OCI-M2 (cell line): ENCODE measurements around the gene USO1.
"Not testable (repeated sequence)": the region's sequence is repeated elsewhere in the genome, so short reads cannot be mapped to it uniquely, and the experiment has no call there.

ENCODE experiments used
- DNase-seq: peaks from one replicate; lab custom pipeline; 2025; ENCODE audit not compliant: unreplicated experiment; lab: John Stamatoyannopoulos, UW

Gene USO1

DNA sequence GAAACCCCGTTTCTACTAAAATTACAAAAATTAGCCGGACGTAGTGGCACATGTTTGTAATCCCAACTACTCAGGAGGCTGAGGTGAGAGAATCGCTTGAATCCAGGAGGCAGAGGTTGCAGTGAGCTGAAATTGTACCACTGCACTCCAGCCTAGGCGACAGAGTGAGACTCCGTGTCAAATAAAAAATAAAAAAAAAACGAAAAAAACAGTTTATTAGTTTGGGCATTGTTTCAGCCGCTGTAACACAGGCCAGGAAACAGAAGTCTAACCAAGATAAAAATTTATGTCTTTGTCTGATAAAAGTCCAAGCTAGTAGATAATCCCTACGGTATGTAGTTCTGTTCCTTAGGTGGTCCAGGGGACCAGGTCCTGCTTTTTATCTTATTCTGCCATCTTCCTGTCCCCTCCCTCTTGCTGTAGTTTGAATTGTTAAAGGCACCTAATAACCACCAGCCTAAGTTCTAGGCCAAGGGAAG, 21.4 kb downstream of the USO1 start:
- DNase-seq, result no peak

DNA sequence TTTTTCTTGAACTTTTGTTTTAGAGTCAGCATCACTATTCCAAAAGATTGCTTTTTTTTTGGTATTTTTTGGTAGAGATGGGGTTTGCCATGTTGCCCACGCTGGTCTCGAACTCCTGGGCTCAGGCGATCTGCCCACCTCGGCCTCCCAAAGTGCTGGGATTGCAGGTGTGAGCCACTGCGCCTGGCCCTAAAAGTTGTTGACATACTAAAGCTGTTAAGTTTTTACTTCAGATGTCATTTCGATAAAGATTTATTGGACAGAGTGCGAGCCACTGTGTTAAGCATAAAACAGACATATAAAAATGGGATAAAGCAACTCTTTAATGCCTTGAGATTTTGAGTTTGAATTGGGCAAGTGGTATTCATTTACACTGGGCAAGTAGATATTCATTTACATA, 28.3 kb downstream of the USO1 start:
- DNase-seq, result no peak

DNA sequence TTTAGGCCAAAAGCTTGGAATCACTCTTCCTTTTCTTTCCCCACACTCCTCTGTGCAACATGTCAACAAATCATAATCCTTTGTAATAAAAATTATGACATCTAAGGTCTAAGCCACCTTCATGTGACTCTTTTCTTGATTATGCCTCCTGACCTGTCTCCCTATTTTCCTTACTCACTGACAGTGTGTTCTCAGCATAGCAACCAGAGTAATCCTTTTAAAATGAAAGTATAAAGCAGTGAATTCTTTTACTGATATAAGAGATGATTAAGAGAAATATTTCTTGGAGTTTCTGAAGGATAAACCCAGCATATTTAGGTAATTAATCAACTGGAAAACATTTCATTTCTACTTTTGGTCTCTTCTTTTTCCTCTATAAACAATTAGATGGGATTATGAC, 44.7 kb downstream of the USO1 start:
- no peak for DNase-seq

DNA sequence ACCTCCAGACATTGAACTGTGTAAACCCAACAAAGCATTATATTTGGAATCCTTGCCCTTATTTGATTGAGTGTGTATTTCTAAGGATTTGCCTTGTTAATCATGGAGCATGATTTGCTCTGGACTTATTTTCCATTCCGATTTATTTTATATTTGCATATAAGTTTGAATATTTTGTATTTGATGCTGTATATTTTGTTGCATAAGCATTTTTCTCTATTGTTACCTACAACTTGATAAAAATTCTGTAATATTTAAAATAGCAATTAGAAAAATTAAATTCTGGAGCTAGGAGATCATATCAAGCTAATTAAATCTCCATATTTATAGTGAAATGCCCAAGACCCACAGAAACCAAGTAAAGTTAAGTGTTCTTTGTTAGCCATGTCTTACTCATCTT, 47.2 kb downstream of the USO1 start:
- no peak for DNase-seq

DNA sequence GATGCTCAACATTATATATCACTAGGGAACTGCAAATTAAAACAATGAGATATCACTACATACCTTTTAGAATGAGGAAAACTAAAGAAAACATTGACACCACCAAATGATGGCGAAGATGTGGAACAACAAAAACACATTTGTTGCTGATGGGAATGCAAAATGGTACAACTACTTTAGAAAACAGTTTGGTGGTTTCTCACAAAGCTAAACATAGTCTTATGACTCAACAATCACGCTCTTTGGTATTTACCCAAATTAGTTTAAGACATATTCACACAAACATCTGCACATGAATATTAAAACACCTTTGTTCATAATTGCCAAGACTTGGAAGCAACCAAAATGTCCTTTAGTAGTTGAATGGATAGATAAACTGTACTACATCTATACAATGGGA, 53.2 kb downstream of the USO1 start:
- no peak for DNase-seq

DNA sequence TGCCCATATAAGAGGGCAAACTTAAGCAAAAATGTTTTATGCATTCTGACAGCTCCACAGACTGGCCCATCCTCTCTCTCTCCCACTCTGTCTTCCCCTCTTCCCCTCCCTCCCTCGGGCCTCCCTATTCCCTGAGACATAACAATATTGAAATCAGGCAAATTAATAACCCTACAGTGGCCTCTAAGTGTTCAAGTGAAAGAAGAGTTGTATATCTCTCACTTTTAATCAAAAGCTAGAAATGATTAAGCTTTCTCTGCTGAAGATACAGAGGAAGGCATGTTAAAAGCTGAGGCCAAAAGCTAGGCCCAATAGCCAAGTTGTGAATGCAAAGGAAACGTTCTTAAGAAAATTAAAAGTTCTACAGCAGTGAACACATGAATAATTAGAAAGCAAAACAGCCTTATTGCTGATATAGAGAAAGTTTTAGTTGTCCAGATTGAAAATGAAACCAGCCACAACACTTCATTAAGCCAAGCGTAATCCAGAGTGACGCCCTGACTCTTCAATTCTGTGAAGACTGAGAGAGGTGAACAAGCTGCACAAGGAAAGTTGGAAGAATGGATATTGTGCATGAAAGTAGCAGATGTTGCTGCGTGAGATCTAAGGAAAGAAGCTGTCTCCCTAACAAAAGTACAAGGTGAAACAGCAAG, 54.9 kb downstream of the USO1 start:
- DNase-seq, result no peak

DNA sequence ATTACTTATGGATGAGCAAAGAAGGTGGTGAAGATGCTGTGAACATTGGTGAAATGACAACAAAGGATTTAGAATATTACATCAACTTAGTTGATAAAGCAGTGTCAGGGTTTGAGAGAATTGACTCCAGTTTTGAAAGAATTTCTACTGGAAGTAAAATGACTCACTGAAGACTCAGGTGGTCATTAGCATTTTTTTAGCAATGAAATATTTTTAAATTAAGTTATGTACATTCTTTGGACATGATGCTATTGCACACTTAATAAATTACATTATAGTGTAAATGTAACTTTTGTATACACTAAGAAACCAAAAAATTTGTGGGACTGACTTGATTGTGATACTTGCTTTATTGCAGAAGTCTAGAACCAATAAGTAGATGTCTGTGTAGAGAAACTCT, 56.9 kb downstream of the USO1 start:
- no peak for DNase-seq

DNA sequence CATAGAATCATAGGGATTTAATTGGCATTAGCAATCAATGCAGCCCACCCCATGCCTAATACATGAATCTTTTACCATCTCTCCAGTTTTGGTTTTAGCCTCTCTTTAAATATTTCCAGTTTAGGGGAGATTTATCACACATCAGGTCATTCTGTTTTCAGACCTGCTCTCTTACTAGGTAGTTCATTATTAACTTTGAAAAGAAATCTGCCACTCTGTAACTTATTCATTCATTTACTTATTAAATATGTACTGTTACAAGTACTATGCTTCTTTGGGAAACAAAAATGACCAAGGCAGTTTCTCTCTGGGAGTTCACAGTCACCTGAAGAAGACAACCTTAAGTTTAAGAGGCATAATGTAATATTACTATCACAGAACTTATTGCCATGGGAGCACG, 62.1 kb downstream of the USO1 start:
- DNase-seq, result no peak

DNA sequence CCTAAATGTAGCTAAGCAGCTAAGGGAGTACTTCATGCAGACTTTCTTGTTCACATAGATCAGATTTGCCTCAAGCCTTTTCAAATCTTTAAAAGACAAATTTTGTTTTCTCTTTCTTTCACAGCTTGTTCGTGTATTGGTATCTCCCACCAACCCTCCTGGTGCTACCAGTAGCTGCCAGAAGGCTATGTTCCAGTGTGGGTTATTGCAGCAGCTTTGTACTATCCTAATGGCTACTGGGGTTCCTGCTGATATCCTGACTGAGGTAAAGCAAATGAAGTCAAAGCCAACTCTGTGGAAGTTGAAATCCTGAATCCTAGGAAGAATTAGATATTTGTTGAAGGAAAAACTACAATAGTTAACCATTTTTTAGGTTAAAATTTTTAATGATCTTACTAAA, 62.6 kb downstream of the USO1 start:
- DNase-seq, result no peak

DNA sequence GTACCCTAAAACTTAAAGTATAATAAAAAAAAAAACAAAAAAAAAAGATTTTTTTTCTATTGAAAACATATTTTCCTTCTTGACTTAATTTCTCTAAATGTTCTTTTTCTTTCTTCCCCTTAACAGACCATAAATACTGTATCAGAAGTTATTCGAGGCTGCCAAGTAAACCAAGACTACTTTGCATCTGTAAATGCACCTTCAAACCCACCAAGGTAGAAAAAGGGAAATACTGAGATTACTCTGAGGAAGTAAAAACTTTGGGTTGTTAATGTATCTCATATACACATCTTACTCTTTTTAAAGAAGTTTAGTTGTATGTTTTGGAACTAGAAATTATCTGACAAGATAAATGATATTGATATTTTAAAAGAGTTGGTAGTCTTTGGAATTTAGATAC, 65.6 kb downstream of the USO1 start:
- no peak for DNase-seq

DNA sequence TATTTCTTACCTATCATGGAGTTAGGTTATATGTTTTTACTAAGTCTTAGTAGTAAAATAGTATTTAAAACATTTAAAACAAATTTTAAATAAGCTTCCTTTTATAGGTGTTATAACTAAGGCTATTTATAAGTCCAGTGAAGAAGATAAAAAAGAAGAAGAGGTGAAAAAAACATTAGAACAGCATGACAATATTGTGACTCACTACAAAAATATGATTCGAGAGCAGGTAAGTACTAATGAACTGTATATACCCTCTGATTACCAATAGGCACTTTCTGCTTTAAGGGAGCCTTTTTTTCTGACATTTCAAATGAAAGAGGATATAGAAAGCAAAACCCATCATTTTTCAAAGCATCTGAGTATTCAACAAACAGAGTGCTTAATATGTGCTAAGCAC, 76.6 kb downstream of the USO1 start:
- DNase-seq, result no peak

DNA sequence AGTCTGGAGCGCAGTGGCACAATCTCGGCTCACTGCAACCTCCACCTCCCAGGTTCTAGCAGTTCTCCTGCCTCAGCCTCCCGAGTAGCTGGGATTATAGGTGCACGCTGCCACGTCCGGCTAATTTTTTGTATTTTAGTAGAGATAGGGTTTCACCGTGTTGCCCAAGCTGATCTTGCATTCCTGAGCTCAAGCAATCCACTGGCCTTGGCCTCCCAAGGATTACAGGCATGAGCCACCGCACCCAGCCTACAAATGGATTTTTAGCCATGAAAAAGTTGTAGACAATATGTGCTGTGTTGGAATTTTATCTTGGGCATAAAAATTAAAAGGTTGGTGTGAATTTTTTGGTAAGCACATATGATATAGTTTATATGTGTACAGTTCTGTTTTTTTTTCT, 81.7 kb downstream of the USO1 start:
- not testable (repeated sequence) for DNase-seq

DNA sequence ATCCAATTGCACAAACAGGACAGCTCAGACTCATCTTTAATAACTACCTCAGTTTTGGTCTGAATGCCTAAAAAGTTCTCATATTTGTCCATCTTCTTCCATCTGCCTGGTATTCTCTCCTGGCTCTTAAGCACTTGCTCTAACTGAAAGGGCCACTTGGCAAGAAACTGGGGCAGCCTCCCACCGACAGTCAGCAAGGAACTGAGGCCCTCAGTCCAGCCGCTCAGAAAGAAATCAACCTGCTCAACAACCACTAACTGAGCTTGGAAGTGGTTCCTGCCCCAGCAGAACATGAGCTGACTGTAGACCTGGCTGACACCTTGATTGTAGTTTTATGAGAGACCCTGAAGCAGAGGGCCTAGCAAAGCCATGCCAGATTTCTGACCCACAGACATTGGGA, 93.5 kb downstream of the USO1 start:
- no peak for DNase-seq

DNA sequence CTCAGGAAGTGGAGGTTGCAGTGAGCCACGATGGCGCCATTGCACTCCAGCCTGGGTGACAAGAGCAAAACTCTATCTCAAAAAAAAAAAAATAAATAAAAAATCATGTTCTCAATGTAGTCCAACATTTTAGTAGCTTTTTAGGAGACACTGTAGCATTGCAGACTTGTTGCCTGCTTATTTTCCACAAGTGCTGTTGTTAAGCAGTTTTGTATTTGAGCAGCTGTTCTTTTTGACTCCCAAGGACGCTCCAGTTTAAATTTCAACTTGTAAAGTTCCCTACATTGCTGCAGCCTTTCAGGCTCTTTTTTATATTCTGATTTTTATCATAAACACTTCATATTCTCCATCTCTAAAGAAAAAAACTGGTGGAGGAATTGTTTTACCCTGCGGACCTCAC, 94.7 kb downstream of the USO1 start:
- no peak for DNase-seq

DNA sequence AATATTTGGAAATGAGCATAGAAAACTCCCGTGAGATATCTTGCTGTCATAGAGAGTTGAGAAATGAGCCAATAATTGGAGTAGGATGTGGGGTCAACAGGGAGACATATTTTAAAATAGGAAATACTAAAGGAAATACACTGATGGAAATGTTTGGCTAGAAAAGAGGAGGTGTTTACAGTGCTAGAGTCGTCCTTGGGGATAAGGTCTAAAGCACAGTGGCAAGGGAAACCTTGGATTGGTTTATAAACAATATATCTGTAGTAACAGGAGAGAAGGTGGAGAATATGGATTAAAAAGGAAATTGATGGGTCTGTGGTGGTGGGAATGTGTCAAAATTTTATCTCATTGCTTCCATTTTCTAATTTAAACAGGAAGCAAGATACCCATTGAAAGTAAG, 95.8 kb downstream of the USO1 start:
- no peak for DNase-seq

DNA sequence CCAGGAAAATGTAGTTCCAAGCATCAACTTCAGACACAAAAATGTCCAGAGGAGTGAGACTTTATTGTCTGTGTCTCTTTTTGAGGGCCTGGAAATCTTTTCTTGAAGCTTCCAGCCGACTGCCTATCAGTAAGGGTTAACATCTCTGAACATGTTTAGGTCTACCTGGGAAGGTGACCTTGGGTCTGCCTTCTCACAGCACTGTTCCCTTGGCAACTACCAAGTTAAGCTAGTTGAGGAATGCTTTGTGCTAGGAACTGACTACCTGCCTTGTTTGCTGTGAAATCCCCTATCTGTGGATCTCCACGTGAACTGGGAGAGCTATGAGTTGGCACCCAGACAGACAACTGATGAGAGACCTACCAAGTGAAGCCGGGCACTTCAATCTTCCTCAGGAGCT, 96.3 kb downstream of the USO1 start:
- no peak for DNase-seq

DNA sequence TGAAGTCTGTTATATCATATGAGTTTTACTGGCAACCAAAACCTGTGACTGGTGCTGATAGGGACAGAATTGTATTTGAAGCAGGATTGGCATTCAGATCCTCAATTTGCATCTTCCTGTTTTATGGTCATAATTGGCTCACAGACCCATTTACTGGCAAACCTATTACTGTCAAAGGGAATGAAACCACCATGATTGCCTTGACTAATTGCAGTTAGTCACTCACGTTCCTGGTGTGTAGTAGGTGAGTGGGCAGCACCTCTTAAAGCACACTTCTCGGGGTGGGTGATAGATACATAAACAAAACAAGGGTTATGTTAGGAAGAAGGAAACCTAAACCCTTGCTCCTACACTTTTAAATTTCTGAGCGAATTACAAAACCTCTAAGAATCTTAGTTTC, 96.8 kb downstream of the USO1 start:
- DNase-seq, result no peak

DNA sequence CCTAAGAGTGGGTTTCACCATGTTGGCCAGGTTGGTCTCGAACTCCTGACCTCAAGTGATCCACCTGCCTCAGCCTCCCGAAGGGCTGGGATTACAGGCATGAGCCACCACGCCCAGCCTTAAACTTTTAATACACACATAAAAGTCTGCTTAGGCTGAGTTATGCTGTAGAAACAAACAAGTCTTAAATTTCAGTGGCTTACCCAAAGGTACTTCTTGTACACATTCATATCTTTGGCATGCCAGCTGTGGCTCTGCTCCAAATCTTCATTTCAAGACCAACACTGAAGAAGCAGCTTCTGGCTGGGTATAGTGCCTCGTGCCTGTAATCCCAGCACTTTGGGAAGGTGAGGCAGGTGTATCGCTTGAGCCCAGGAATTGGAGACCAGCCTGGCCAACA, 97.6 kb downstream of the USO1 start:
- no peak for DNase-seq

DNA sequence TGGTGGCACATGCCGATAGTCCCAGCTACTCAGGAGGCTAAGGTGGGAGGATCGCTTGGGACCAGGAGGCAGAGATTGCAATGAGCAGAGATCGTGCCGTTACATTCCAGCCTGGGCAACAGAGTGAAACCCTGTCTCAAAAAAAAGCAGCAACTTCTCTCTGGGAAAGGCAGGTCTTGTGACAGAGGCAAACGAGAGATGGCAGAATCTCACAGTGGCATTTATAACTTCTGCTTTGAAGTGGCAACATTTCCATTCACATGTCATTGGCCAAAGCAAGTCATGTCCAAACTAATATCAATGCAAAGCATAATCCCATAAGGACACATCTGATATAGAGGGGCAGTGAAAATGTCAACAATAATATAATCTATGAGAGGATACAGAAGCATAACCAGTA, 98.0 kb downstream of the USO1 start:
- DNase-seq, result no peak

DNA sequence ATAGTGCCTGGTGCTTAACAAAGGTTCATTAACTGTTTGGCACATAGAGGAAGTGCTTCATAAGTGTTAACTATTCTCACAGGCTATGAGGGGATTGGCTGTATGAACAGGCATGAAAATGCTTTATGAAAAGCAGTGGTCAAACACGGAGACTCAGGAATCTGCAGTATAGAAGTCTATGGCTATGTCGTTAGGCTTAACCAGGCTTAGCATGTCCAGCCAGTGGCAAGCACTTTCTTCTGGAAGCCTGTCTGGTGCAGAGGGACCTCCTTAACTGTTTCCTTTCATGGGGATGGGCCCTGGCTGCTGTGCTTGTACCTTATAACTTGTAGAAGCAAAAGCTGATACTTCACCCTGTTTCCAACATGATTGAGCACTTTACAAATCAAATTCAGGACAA, 99.4 kb downstream of the USO1 start:
- no peak for DNase-seq

DNA sequence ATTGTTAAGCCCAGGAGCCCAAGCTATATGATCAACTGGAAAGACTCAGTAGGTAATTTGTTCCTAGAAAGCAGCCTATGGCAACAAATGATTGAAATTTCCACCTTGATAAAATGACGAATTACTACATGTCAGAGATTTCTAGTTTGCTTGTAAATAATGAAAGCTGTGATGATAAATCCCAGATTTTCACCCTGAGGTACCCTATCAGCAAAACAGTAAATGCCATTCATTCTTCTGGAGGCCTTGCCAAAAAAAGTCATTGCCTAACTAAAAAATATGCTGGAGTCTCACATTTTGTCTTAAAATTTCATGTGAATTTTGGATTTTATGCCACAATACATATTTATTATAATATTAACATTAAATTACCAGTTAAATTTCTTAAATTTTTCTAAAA, 106.5 kb downstream of the USO1 start:
- DNase-seq, result no peak

DNA sequence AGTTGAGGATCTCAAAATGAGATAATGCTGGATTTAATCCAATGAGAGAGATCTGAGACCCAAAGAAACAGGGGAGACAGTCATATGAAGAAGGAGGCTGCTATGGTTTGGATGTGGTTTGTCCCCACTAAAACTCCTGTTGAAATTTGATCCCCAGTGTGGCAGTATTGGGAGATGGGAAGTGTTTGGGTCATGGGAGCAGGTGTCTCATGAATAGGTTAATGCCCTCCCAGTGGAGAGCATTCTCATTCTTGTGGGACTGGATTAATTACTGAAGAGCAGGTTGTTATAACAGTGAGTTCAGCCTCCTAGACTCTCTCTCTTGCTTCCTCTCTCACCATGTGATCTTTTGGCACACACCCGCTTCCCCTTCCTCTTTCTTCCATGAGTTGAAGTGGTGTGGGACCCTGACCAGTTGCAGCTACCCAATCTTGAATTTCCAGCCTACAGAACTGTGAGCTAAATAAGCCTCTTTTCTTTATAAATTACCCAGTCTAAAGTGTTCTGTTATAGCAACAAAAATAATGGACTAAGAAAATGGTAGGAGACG, 107.6 kb downstream of the USO1 start:
- no peak for DNase-seq

DNA sequence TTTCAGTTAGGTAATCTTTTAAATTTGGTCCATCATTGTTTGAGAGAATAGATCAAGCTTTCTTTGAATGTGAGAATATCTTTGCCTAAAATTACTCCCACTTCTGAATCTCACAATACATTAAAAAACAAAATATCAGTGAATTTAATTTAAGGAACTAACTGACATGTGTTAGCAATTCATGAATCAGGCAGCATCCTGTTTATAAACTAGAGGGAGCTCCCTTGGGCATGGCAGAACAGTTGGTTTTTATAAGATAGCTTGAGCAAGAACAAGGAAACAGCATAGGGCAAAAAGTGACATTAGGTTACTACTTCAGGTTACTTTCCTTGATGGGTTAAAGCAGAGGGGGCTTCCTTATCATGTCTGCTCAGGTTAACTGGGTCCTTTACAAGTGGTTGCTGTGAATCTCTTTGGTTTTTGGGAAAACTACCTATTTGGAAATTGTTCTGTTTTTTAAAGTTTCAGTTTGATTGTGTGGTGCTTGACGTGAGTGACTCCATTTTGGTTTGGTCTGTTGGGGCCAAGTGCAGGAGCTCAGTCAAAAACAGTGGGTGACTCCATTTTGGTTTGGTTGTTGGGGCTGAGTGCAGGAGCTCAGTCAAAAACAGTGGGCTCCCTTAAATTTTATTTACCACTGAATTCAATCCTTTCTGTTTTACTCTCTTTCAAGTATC, 109.9 kb downstream of the USO1 start:
- no peak for DNase-seq
